DOHH2 (cell line): ENCODE data around the gene AKAP8L.
A peak's percentile ranks its signal among the peaks of the same experiment; 100 is the strongest.

ENCODE experiments used
- H3F3A ChIP-seq: fragments of 200-600 bp; sonication (generic), shearing (Covaris generic); 2 replicates; pipeline ENCODE4 v1.6.0; 2016; ENCODE audit warnings: antibody characterized with exemption, mild to moderate bottlenecking; ENCODE audit not compliant: control insufficient read depth, insufficient read depth
- H3K27ac ChIP-seq: fragments of 200-600 bp; sonication (generic); 2 replicates; pipeline ENCODE4 v1.5.1; 2014; ENCODE audit warnings: low read depth, mild to moderate bottlenecking, low read length, moderate library complexity
- H3K27me3 ChIP-seq: fragments of 200-600 bp; sonication (generic); 2 replicates; pipeline ENCODE4 v1.6.1; 2014; ENCODE audit warnings: mild to moderate bottlenecking, low read length, mixed read lengths; ENCODE audit not compliant: control insufficient read depth
- H3K36me3 ChIP-seq: fragments of 200-600 bp; sonication (generic); 2 replicates; pipeline ENCODE4 v1.6.1; 2014; ENCODE audit warnings: mild to moderate bottlenecking, low read length, moderate library complexity, mixed read lengths; ENCODE audit not compliant: control insufficient read depth
- H3K4me1 ChIP-seq: fragments of 200-600 bp; sonication (generic); 2 replicates; pipeline ENCODE4 v1.6.1; 2014; ENCODE audit warnings: mild to moderate bottlenecking, low read length, mixed read lengths; ENCODE audit not compliant: control insufficient read depth
- H3K4me2 ChIP-seq: fragments of 200-600 bp; sonication (generic); 2 replicates; pipeline ENCODE4 v1.6.0; 2014; ENCODE audit warnings: mild to moderate bottlenecking, low read length, moderate library complexity
- H3K4me3 ChIP-seq: fragments of 200-600 bp; sonication (generic); 2 replicates; pipeline ENCODE4 v1.5.1; 2014; ENCODE audit warnings: mild to moderate bottlenecking, low read length, mixed read lengths
- H3K79me2 ChIP-seq: fragments of 200-600 bp; sonication (generic); 2 replicates; pipeline ENCODE4 v1.6.1; 2014; ENCODE audit warnings: mild to moderate bottlenecking, low read length, mixed read lengths; ENCODE audit not compliant: control insufficient read depth
- H3K9me2 ChIP-seq: fragments of 200-600 bp; sonication (generic); replicated peaks from 2 replicates; pipeline ENCODE4 v1.6.1; 2014; ENCODE audit warnings: mild to moderate bottlenecking, low read length, mixed read lengths; ENCODE audit not compliant: control insufficient read depth
- H3K9me3 ChIP-seq: fragments of 200-600 bp; sonication (generic); 2 replicates; pipeline ENCODE4 v1.6.1; 2014; ENCODE audit warnings: antibody characterized with exemption, low read length, mixed read lengths; ENCODE audit not compliant: control insufficient read depth, insufficient read depth
- H4K20me1 ChIP-seq: fragments of 200-600 bp; sonication (generic); 2 replicates; pipeline ENCODE4 v1.6.0; 2014; ENCODE audit warnings: low read depth, mild to moderate bottlenecking, antibody characterized with exemption, low read length, moderate library complexity; ENCODE audit not compliant: control insufficient read depth, insufficient read depth
- EZH2phosphoT487 ChIP-seq: fragments of 200-600 bp; sonication (generic); IDR thresholded peaks from 2 replicates; pipeline ENCODE4 v1.6.1; 2017; ENCODE audit warnings: borderline replicate concordance, mild to moderate bottlenecking, antibody characterized with exemption, low read length, moderate library complexity, mixed read lengths
- TF ChIP-seq, protein P1 (sequence below): fragments of 200-600 bp; sonication (generic); IDR thresholded peaks from one replicate; pipeline ENCODE4 v1.5.1; 2014; ENCODE audit warnings: antibody characterized with exemption, mild to moderate bottlenecking, low read depth, low read length; ENCODE audit not compliant: poor library complexity, severe bottlenecking

The AKAP8L gene

DNA sequence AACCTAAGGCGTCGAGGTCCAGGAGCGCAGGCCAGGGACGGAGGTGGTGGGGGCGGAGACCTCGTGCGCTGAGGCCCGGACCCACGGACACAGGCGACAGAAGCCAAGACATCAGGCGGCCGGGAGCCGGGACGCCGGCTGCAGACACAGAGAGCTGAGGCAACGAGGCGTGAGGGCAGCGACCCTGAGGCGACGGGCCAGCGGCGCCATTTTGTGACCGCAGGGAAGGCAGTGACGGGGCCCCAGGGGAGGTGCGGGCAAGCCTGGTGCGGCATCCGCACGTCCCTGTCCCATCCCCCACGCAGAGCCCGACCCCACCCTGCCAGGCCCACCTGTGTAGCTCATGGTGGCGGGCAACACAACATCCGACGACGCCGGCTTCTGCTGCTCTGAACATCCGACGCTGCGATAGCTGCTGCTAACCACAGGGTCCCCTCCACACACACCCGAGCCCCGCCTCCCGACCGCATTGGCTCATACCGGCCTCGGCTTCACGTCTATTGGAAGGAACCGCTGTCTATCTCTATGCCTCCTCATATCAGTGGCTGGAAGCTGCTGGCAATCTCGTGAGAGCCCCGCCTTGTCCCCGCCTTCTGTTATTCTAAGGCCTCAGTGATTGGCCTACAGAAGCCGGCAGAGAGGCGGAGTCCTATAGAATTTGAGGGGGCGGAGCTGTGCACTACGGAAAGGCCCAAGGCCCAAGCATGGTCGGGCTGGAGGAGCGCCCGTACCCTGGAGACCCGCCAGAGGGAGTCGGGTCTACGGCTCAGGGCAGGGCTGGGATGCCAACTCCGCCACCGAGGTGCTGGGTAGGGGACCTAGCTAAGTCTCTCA is at the start of gene AKAP8L:
Gene AKAP8L (minus strand): TSS at position 410 of the 834 bp plus-strand sequence. CDS start 65 bp downstream, at position 345.
- Histone ChIP-seq H3K27ac (peak within 1 kb of the TSS; percentile 63), H3K4me1 (peaks cover 26% of the 10 kb centered on the region), H3K9me3 (no peaks in the 10 kb centered on the region), H4K20me1 (peaks cover 7% of the 10 kb centered on the region; the same call in 1 of the 2 replicates), H3F3A (peaks cover 11% of the 10 kb centered on the region; the same call in 1 of the 2 replicates), H3K79me2 (peaks cover 50% of the 10 kb centered on the region), H3K27me3 (no peaks in the 10 kb centered on the region), H3K36me3 (peaks cover 51% of the 10 kb centered on the region), H3K4me2 (peak within 1 kb of the TSS; percentile 77), H3K9me2 (no peaks in the 10 kb centered on the region), H3K4me3 (peak within 1 kb of the TSS; percentile 97)
- no peak for TF ChIP-seq EZH2phosphoT487
- TF ChIP-seq, protein P1, sequence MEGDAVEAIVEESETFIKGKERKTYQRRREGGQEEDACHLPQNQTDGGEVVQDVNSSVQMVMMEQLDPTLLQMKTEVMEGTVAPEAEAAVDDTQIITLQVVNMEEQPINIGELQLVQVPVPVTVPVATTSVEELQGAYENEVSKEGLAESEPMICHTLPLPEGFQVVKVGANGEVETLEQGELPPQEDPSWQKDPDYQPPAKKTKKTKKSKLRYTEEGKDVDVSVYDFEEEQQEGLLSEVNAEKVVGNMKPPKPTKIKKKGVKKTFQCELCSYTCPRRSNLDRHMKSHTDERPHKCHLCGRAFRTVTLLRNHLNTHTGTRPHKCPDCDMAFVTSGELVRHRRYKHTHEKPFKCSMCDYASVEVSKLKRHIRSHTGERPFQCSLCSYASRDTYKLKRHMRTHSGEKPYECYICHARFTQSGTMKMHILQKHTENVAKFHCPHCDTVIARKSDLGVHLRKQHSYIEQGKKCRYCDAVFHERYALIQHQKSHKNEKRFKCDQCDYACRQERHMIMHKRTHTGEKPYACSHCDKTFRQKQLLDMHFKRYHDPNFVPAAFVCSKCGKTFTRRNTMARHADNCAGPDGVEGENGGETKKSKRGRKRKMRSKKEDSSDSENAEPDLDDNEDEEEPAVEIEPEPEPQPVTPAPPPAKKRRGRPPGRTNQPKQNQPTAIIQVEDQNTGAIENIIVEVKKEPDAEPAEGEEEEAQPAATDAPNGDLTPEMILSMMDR = peak; percentile 82

DNA sequence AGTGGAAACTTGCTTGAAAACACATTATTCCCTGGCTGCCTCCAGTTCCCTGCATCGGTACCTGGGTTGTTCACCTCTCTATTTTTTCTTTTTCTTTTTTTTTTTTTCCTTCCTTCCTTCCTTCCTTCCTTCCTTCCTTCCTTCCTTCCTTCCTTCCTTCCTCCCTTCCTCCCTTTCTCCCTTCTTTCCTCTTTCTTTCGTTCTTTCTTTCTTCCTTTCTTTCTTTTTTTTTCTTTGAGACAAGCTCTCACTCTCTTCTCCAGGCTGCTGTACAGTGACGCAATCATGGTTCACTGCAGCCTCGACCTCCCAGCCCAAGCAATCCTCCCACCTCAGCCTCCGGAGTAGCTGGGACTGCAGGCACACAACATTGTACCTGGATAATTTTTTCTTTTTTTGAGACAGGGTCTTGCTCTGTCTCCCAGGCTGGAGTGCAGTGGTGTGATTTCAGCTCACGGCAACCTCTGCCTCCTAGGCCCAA is 49.0 kb upstream of the AKAP8L start:
- Histone ChIP-seq H3K27me3 (peaks cover 11% of the 10 kb centered on the region), H3K4me1 (peaks cover 38% of the 10 kb centered on the region), H3K4me3 (no peak overlapping the region), H3K4me2 (no peak overlapping the region), H3F3A (0 out of 2 replicates have a peak, but pooled peaks cover 5% of the 10 kb centered on the region), H3K36me3 (peaks cover 3% of the 10 kb centered on the region), H3K9me3 (no peaks in the 10 kb centered on the region), H3K79me2 (peaks cover 15% of the 10 kb centered on the region), H4K20me1 (no peaks in the 10 kb centered on the region), H3K27ac (no peak overlapping the region), H3K9me2 (no peaks in the 10 kb centered on the region)
- TF ChIP-seq, protein P1 = no peak
- TF ChIP-seq EZH2phosphoT487 = no peak

- Histone ChIP-seq H3F3A (0 out of 2 replicates have a peak, but pooled peaks cover 5% of the 10 kb centered on the region), H3K27ac (no peak overlapping the region), H3K4me2 (peak overlapping the region; percentile 64), H3K9me2 (no peaks in the 10 kb centered on the region), H3K4me1 (peaks cover 38% of the 10 kb centered on the region), H4K20me1 (no peaks in the 10 kb centered on the region), H3K36me3 (peaks cover 3% of the 10 kb centered on the region), H3K4me3 (peak overlapping the region; percentile 22), H3K9me3 (no peaks in the 10 kb centered on the region), H3K27me3 (peaks cover 11% of the 10 kb centered on the region), H3K79me2 (peaks cover 15% of the 10 kb centered on the region)
- TF ChIP-seq, protein P1 = no peak
- TF ChIP-seq EZH2phosphoT487 = no peak
These were observed 48.3 kb upstream of the AKAP8L start for GRCh38 chr19:15466851-15467733.
